HG03520 (cell line): ENCODE measurements around the gene BTBD8.

Source experiments
- ATAC-seq: cut with Tn5 transposase; IDR thresholded peaks from one replicate; pipeline ENCODE4 v1.9.1; 2021; ENCODE audit warnings: mild to moderate bottlenecking, moderate library complexity; ENCODE audit not compliant: unreplicated experiment

BTBD8 gene

GRCh38 chr1:92188436-92189255, 108.5 kb downstream of the BTBD8 start:
- no peak for ATAC-seq

- no peak for ATAC-seq
Measured at GRCh38 chr1:92191726-92192125, 111.6 kb downstream of the BTBD8 start.

GRCh38 chr1:92192246-92192645, 112.1 kb downstream of the BTBD8 start:
- no peak for ATAC-seq

GRCh38 chr1:92194511-92194910, 114.4 kb downstream of the BTBD8 start:
- no peak for ATAC-seq

GRCh38 chr1:92201973-92202372, 121.8 kb downstream of the BTBD8 start:
- no peak for ATAC-seq

GRCh38 chr1:92203105-92203504, 123.0 kb downstream of the BTBD8 start:
- no peak for ATAC-seq

GRCh38 chr1:92210701-92211100, 130.6 kb downstream of the BTBD8 start:
- no peak for ATAC-seq

GRCh38 chr1:92211166-92211565, 131.0 kb downstream of the BTBD8 start:
- no peak for ATAC-seq

GRCh38 chr1:92217721-92218120, 137.6 kb downstream of the BTBD8 start, which contains the start of gene C1orf146:
TSS of gene C1orf146 (plus strand) at chr1:92217915. CDS start at chr1:92231421, 13,506 bp downstream.
- ATAC-seq = no peak

- no peak for ATAC-seq
Measured at GRCh38 chr1:92218559-92218958, 138.4 kb downstream of the BTBD8 start.

- ATAC-seq = no peak
Measured at GRCh38 chr1:92219028-92219427, 138.9 kb downstream of the BTBD8 start.

GRCh38 chr1:92228401-92228800, 148.3 kb downstream of the BTBD8 start:
- no peak for ATAC-seq

- no peak for ATAC-seq
Measured at GRCh38 chr1:92230736-92231135, 150.6 kb downstream of the BTBD8 start.
